Motor neuron (in vitro differentiated cells): ENCODE results near the gene PROZ. TPM values are rescaled to one million over a fixed set of nuclear protein-coding genes. Genes with fewer than 3 reads are reported as not detected.

Experiments used
- ATAC-seq, 8 experiments: fragments of 200-7000 bp; cut with Tn5 transposase; replicated peaks in 6 of 8; 2 replicates each; pipeline ENCODE4 v1.8.0; 2021; ENCODE audit warnings: mild to moderate bottlenecking in 8 of 8, moderate library complexity in 8 of 8
- H3K27ac ChIP-seq, 2 donors: fragments of 250-450 bp; sonication (Bioruptor Pico); 2 replicates each; pipeline ENCODE4 v1.9.0; 2021; ENCODE audit warnings: antibody characterized with exemption in 2 of 2, mild to moderate bottlenecking in 2 of 2, moderate library complexity in 1 of 2
- H3K4me1 ChIP-seq, 2 donors: fragments of 250-450 bp; sonication (Bioruptor Pico); replicated peaks in 1 of 2; 2 replicates each; pipeline ENCODE4 v1.6.1; 2021; ENCODE audit warnings: antibody characterized with exemption in 2 of 2, mild to moderate bottlenecking in 2 of 2, moderate library complexity in 1 of 2
- H3K4me3 ChIP-seq, 5 donors: fragments of 250-450 bp; sonication (Bioruptor Pico); 2 replicates each; pipeline ENCODE4 v1.9.0; 2021; ENCODE audit warnings: antibody characterized with exemption in 5 of 5, mild to moderate bottlenecking in 5 of 5, moderate library complexity in 4 of 5
- WGBS, 10 experiments: fragments of 450-650 bp; shearing (Covaris generic); methylation state at CpG; one replicate each; pipeline ENCODE4 v1.0.0; 2022; 5-methylcytosine and 5-hydroxymethylcytosine counted together
- in situ Hi-C, 9 experiments: fragments of 400-800 bp; cut with MboI; loops; one replicate each; pipeline ENCODE4 v1.15.0; 2021; ENCODE audit warnings: low sequenced_read_pairs in 9 of 9, low pct_unique_long_range_greater_than_20kb in 2 of 9; ENCODE audit not compliant: unreplicated experiment in 9 of 9
- total RNA-seq, 8 experiments: library from RNA; unstranded; fragments of 300-600 nt; gene quantifications; 2 replicates each; pipeline versions ENCODE4 v1.2.3 to v1.2.4, GENCODE V29; 2022

PROZ gene
- total RNA-seq, 8 experiments from 2014 or later, result 0.05 to 1.1 (median 0.29) TPM; not detected in 1

DNA sequence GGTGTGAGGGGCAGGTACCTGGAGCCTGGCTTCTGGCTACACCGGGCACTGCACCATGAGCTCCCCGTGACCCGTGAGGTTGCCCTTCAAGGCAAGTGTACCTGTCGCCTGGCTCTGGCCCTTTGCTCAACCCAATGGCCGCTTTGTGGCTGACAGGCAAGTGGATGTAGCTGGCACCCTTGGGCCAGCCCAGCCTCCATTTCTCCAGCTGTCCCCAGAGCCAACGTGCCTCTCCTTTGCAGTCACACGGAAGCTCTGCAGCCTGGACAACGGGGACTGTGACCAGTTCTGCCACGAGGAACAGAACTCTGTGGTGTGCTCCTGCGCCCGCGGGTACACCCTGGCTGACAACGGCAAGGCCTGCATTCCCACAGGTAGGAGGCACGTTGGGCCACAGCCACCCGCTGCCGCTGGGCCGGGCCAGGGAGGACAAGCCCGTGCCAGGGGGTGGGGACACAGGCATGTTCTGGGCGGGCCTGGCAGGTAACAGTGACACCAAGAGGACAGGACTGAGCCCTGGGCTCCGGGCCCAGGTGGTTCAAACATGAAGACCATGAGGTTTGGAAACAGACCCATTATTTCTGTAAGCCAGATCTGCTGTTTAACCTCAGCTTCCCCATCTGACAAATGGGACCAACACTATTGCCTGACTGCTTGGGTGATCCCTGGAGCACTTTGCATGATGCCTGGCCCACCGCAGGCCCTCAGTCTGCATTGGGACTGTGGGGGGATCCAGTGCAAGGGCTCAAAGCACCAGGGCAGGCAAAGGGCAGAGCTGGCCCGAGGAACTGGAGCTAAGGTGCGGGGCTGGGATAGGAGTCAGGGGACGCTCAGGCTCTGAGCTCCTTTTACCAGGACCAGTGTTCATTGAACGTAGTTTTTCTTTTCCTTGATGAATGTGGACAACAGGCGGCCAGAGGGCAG lies 17.5 kb upstream of the PROZ start:
- in situ Hi-C loops, result no loop called here
- H3K4me1 ChIP-seq, result peaks cover 0 to 2% of the 10 kb centered on the region in 2 donors
- H3K4me3 ChIP-seq, result no peak overlapping the region
- no peak overlapping the region for H3K27ac ChIP-seq
- no peak for ATAC-seq
- WGBS, 10 experiments, result 83 to 100% (median 95%) methylated on average over 1 to 7 of the region's 26 CpGs; no CpG with 5 or more reads in 2 of the 10 experiments

DNA sequence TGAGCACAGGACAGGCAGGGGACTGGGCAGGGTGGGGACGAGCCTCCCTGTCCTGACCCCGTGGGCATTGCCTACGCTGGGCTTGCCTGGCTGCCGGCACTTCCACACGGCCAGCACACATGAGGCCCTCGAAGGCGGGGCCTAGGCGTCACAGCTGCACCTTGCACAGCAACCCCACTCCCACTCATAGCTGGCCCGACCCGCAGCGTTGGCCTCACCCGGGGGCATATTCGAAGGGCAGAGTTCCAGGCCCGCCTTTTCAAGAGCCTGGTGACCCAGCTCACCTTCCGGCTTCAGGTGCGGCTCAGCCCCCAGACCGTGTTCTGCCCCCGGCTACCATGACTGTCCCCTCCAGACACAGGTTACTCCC lies 16.9 kb upstream of the PROZ start:
- Histone ChIP-seq H3K4me3 (no peak overlapping the region), H3K27ac (no peak overlapping the region), H3K4me1 (peaks cover 0 to 2% of the 10 kb centered on the region in 2 donors)
- no peak for ATAC-seq
- in situ Hi-C loops, result no loop called here
- 60 to 100% methylated on average over 1 of the region's 18 CpGs; no CpG with 5 or more reads in 8 of the 10 experiments for WGBS, 10 experiments

- in situ Hi-C loops, result no loop called here
- H3K4me1 ChIP-seq, result peaks cover 0 to 2% of the 10 kb centered on the region in 2 donors
- H3K4me3 ChIP-seq, result no peak overlapping the region
- 90% methylated on average over 2 of the region's 7 CpGs; no CpG with 5 or more reads in 8 of the 10 experiments for WGBS, 10 experiments
- no peak overlapping the region for H3K27ac ChIP-seq
- peak in 3 of 8 experiments; percentile 19 to 86 (median 70) for ATAC-seq
Measured at GRCh38 chr13:113142876-113143275, 15.6 kb upstream of the PROZ start.

- WGBS, 10 experiments, result 60 to 92% (median 76%) methylated on average over 2 to 14 of the region's 39 CpGs; no CpG with 5 or more reads in 4 of the 10 experiments
- in situ Hi-C loops, result no loop called here
- Histone ChIP-seq H3K4me1 (no peaks in the 10 kb centered on the region), H3K4me3 (no peak overlapping the region), H3K27ac (no peak overlapping the region)
- no peak for ATAC-seq
Measured at GRCh38 chr13:113143466-113144254, 14.8 kb upstream of the PROZ start.

- ATAC-seq, result peak in 1 of 8 experiments; percentile 38
- 47 to 100% (median 80%) methylated on average over 1 to 5 of the region's 12 CpGs; no CpG with 5 or more reads in 4 of the 10 experiments for WGBS, 10 experiments
- in situ Hi-C loops, result no loop called here
- no peaks in the 10 kb centered on the region for H3K4me1 ChIP-seq
- no peak overlapping the region for H3K4me3 ChIP-seq
- no peak overlapping the region for H3K27ac ChIP-seq
Measured at GRCh38 chr13:113144255-113144629, 14.2 kb upstream of the PROZ start.

DNA sequence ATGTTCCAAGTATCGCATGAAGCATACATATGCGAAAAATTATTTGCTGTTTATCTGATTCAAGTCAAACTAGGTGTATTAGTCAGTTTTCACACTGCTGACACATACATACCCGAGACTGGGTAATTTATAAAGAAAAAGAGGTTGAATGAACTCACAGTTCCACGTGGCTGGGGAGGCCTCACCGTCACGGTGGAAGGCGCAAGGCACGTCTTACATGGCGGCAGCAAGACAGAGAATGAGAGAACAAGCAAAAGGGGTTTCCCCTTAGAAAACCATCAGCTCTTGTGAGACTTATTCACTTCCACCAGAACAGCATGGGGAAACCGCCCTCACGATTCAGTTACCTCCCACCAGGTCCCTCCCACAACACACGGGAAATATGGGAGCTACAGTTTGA lies 13.0 kb upstream of the PROZ start:
- ATAC-seq, result no peak
- Histone ChIP-seq H3K4me3 (no peak overlapping the region), H3K4me1 (no peaks in the 10 kb centered on the region), H3K27ac (no peak overlapping the region)
- WGBS, 10 experiments, result 50 to 100% (median 82%) methylated on average over 2 to 9 of the region's 12 CpGs
- in situ Hi-C loops, result no loop called here

- WGBS, 10 experiments, result 60 to 100% (median 80%) methylated on average over 1 of the region's 15 CpGs; no CpG with 5 or more reads in 7 of the 10 experiments
- ATAC-seq, result no peak
- Histone ChIP-seq H3K27ac (no peak overlapping the region), H3K4me3 (no peak overlapping the region), H3K4me1 (no peaks in the 10 kb centered on the region)
- in situ Hi-C loops, result no loop called here
Measured at GRCh38 chr13:113145911-113146598, 12.4 kb upstream of the PROZ start.

GRCh38 chr13:113146750-113147149 lies 11.7 kb upstream of the PROZ start:
- WGBS, 10 experiments, result 20 to 100% (median 79%) methylated on average over 1 to 5 of the region's 9 CpGs; no CpG with 5 or more reads in 4 of the 10 experiments
- ATAC-seq, result no peak
- Histone ChIP-seq H3K27ac (no peak overlapping the region), H3K4me1 (no peaks in the 10 kb centered on the region), H3K4me3 (no peak overlapping the region)
- in situ Hi-C loops, result no loop called here

GRCh38 chr13:113147206-113147605 lies 11.2 kb upstream of the PROZ start:
- no peak overlapping the region for H3K4me3 ChIP-seq
- H3K4me1 ChIP-seq, result peaks cover 0 to under 1% of the 10 kb centered on the region in 2 donors
- 44 to 80% (median 50%) methylated on average over 1 to 4 of the region's 8 CpGs; no CpG with 5 or more reads in 7 of the 10 experiments for WGBS, 10 experiments
- in situ Hi-C loops, result no loop called here
- no peak overlapping the region for H3K27ac ChIP-seq
- no peak for ATAC-seq

DNA sequence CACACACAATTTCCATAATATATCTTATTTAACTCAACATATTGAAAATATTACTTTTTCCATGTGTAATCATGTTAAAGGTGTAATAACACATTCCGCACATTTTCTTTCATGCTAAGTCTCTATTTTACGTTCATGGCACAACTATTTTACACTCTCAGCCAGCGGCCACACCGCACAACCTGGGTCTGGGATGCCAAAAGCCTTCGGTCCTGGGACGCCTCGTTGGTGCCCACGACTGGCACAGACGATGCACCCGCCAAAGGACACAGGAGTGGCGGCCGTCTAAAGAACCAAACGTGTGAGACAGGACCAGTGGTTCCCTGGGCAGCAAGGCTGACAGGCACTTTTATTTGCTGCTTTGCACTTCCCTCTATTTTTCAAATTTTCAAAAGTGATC lies 10.0 kb upstream of the PROZ start:
- ATAC-seq, result no peak
- WGBS, 10 experiments, result 44 to 100% (median 87%) methylated on average over 2 to 8 of the region's 13 CpGs; no CpG with 5 or more reads in 2 of the 10 experiments

GRCh38 chr13:113148940-113149503 lies 9.4 kb upstream of the PROZ start:
- 50 to 95% (median 94%) methylated on average over 1 to 26 of the region's 38 CpGs; no CpG with 5 or more reads in 5 of the 10 experiments for WGBS, 10 experiments
- ATAC-seq, result no peak
- Histone ChIP-seq H3K27ac (no peak overlapping the region), H3K4me1 (peaks cover 0 to 11% of the 10 kb centered on the region in 2 donors), H3K4me3 (no peak overlapping the region)
- in situ Hi-C loops, result no loop called here

More for the DNA sequence above, 10.0 kb upstream of the PROZ start:
- in situ Hi-C loops, result no loop called here
- peaks cover 0 to 11% of the 10 kb centered on the region in 2 donors for H3K4me1 ChIP-seq
- H3K27ac ChIP-seq, result no peak overlapping the region
- no peak overlapping the region for H3K4me3 ChIP-seq

DNA sequence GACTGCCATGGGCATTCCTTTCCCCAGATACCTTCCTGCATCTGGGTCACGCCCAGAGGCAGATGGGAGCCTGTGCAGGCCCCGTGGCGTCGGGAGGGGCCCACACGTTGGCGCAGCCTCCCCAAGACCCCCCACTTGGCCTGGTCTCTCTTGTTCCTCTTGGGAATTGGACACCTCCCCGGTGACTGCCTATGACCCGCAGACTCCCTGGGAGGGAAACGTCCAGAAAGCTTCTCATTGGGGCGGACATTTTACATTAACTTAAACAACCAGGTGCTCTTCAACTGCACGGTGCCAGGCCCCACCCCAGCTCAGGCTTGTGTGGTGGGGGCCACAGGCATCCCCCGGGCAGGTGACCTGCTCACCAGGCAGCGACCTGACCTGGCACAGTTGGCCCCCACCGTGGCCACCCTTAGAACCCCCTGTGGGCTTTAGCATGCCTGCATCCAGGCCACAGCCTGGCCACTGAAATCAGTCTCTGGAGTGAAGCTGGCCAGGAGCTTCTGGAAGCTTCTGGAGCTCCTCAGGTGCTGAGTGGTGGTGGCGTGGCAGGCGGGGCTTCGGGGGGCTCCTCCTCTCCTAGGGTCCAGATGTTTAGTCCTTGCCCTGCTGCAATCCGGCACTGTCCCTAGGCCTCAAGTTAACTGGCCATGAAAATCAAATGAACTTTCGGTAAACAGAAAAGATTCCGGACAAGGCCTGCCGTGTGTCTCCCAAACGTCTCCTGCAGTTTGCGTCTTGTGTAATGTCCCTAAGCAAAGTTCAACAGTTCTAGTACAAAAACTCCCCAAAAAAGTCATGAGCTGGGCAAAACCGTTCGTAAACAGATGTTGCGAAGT lies 8.5 kb upstream of the PROZ start:
- no peak for ATAC-seq
- WGBS, 10 experiments, result 76 to 100% (median 81%) methylated on average over 1 to 9 of the region's 26 CpGs; no CpG with 5 or more reads in 6 of the 10 experiments
- H3K4me1 ChIP-seq, result peaks cover 3 to 17% of the 10 kb centered on the region in 2 donors
- H3K4me3 ChIP-seq, result no peak overlapping the region
- in situ Hi-C loops, result no loop called here
- H3K27ac ChIP-seq, result no peak overlapping the region
